IMR-90 (cell line): Measurements from ENCODE around the gene CELA1. TPM values are rescaled to one million over a fixed set of nuclear protein-coding genes. Genes with fewer than 3 reads are reported as not detected.

Experiments
- ATAC-seq: fragments of 200-7000 bp; cut with Tn5 transposase; 2 replicates; pipeline ENCODE4 v1.9.1; 2020; ENCODE audit warnings: low read depth, mild to moderate bottlenecking, moderate library complexity
- BruUV-seq: library from RNA; stranded (reverse); fragments of 400-500 nt; replicated peaks from 2 replicates; lab custom pipeline; 2021; lab: Mats Ljungman, UMichigan
- CTCF ChIA-PET: fragments of 300-600 bp; formaldehyde crosslinking; extraction: SDS; loops from one replicate; lab custom pipeline; 2021; ENCODE audit warnings: antibody characterized with exemption; lab: Yijun Ruan, JAX
- POLR2A ChIA-PET: fragments of 300-600 bp; sonication (Branson Sonifier 250); formaldehyde crosslinking; loops from one replicate; lab custom pipeline; 2022; ENCODE audit warnings: antibody characterized with exemption; ENCODE audit not compliant: unreplicated experiment; lab: Charles Lee
- DNase-seq: peaks from one replicate; pipeline ENCODE4 v3.0.0; 2013
- H2AFZ ChIP-seq: replicated peaks from 2 replicates; pipeline ENCODE3; 2013; ENCODE audit warnings: low read length, mild to moderate bottlenecking; ENCODE audit not compliant: poor library complexity
- H2AK5ac ChIP-seq: 2 replicates; pipeline ENCODE4 v1.6.1; 2013; ENCODE audit warnings: low read depth, low read length, inconsistent platforms
- H2AK9ac ChIP-seq: replicated peaks from 2 replicates; pipeline ENCODE3; 2013; ENCODE audit warnings: mild to moderate bottlenecking, low read depth, low read length, moderate library complexity; ENCODE audit not compliant: poor library complexity
- H2BK120ac ChIP-seq: 2 replicates; pipeline ENCODE4 v1.6.1; 2013; ENCODE audit warnings: low read depth, low read length, inconsistent platforms
- H2BK15ac ChIP-seq: 3 replicates; pipeline ENCODE4 v1.6.1; 2013; ENCODE audit warnings: low read depth, low read length, inconsistent platforms
- H2BK20ac ChIP-seq: 2 replicates; pipeline ENCODE4 v1.6.1; 2013; ENCODE audit warnings: low read depth, mild to moderate bottlenecking, inconsistent platforms, low read length, moderate library complexity
- H2BK5ac ChIP-seq: 2 replicates; pipeline ENCODE4 v1.6.1; 2013; ENCODE audit warnings: mild to moderate bottlenecking, low read depth, low read length, inconsistent platforms; ENCODE audit not compliant: poor library complexity, severe bottlenecking
- H3K14ac ChIP-seq: replicated peaks from 2 replicates; pipeline ENCODE4 v1.6.1; 2013; ENCODE audit warnings: low read depth, low read length, inconsistent platforms
- H3K18ac ChIP-seq: 2 replicates; pipeline ENCODE4 v1.6.1; 2013; ENCODE audit warnings: low read depth, low read length, control low read depth
- H3K23ac ChIP-seq: 2 replicates; pipeline ENCODE4 v1.6.1; 2013; ENCODE audit warnings: low read depth, low read length, inconsistent platforms
- H3K27ac ChIP-seq: 2 replicates; pipeline ENCODE4 v1.5.1; 2013; ENCODE audit warnings: mild to moderate bottlenecking, control low read depth, low read length; ENCODE audit not compliant: insufficient read depth
- H3K27me3 ChIP-seq: 2 replicates; pipeline ENCODE4 v1.6.1; 2013; ENCODE audit warnings: low read length; ENCODE audit not compliant: control insufficient read depth, insufficient read depth
- H3K36me3 ChIP-seq: 2 replicates; pipeline ENCODE4 v1.6.1; 2013; ENCODE audit warnings: low read length, mixed read lengths; ENCODE audit not compliant: control insufficient read depth, insufficient read depth
- H3K4ac ChIP-seq: 2 replicates; pipeline ENCODE4 v1.6.1; 2013; ENCODE audit warnings: low read depth, low read length, inconsistent platforms
- H3K4me1 ChIP-seq: 2 replicates; pipeline ENCODE4 v1.6.1; 2013; ENCODE audit warnings: low read length, mixed read lengths; ENCODE audit not compliant: control insufficient read depth, insufficient read depth
- H3K4me2 ChIP-seq: 2 replicates; pipeline ENCODE4 v1.6.1; 2013; ENCODE audit warnings: low read depth, mild to moderate bottlenecking, control low read depth, low read length, moderate library complexity
- H3K4me3 ChIP-seq: 2 replicates; pipeline ENCODE4 v1.5.1; 2013; ENCODE audit warnings: low read depth, mild to moderate bottlenecking, control low read depth, low read length, moderate library complexity; ENCODE audit not compliant: insufficient read depth
- H3K56ac ChIP-seq: 2 replicates; pipeline ENCODE4 v1.6.1; 2013; ENCODE audit warnings: low read length, inconsistent platforms; ENCODE audit not compliant: insufficient read depth; ENCODE audit errors: extremely low read depth
- H3K79me1 ChIP-seq, 2 experiments: 2 replicates each; pipeline ENCODE4 v1.6.1; 2013; ENCODE audit warnings: low read length in 2 of 2, inconsistent platforms in 1 of 2, low read depth in 1 of 2
- H3K9ac ChIP-seq: 2 replicates; pipeline ENCODE4 v1.6.1; 2013; ENCODE audit warnings: low read depth, low read length, control low read depth
- H3K9me1 ChIP-seq: 2 replicates; pipeline ENCODE4 v1.6.1; 2013; ENCODE audit warnings: low read length, inconsistent platforms; ENCODE audit not compliant: insufficient read depth
- H3K9me3 ChIP-seq: 2 replicates; pipeline ENCODE4 v1.6.1; 2013; ENCODE audit warnings: low read length; ENCODE audit not compliant: control insufficient read depth, insufficient read depth
- H4K20me1 ChIP-seq: 2 replicates; pipeline ENCODE4 v1.6.1; 2013; ENCODE audit warnings: low read length, inconsistent platforms; ENCODE audit not compliant: insufficient read depth
- H4K5ac ChIP-seq: 2 replicates; pipeline ENCODE4 v1.6.1; 2013; ENCODE audit warnings: mild to moderate bottlenecking, low read depth, low read length, control low read depth
- H4K8ac ChIP-seq, 2 experiments: 2 replicates each; pipeline ENCODE4 v1.6.1; 2013; ENCODE audit warnings: low read depth in 2 of 2, low read length in 2 of 2, control low read depth in 1 of 2, inconsistent platforms in 1 of 2
- H4K91ac ChIP-seq: 2 replicates; pipeline ENCODE4 v1.6.1; 2013; ENCODE audit warnings: low read depth, low read length, inconsistent platforms; ENCODE audit not compliant: insufficient read depth
- CEBPB ChIP-seq: IDR thresholded peaks from 2 replicates; pipeline ENCODE4 v1.6.1; 2012; ENCODE audit warnings: low read depth, low read length, improper control_type of control experiment
- CHD1 ChIP-seq: IDR thresholded peaks from 2 replicates; pipeline ENCODE4 v1.6.1; 2012; ENCODE audit warnings: low read depth, low read length, improper control_type of control experiment
- FOS ChIP-seq: fragments of 150-350 bp; IDR thresholded peaks from 2 replicates; pipeline ENCODE4 v1.6.1; 2016; ENCODE audit warnings: low read depth, low read length
- MAFK ChIP-seq: IDR thresholded peaks from 2 replicates; pipeline ENCODE4 v1.6.1; 2012; ENCODE audit warnings: low read depth, low read length, improper control_type of control experiment
- MAZ ChIP-seq: IDR thresholded peaks from 2 replicates; pipeline ENCODE4 v1.6.1; 2012; ENCODE audit warnings: low read depth, mild to moderate bottlenecking, low read length, improper control_type of control experiment, moderate library complexity, borderline replicate concordance
- MXI1 ChIP-seq: IDR thresholded peaks from 2 replicates; pipeline ENCODE4 v1.6.1; 2012; ENCODE audit warnings: low read depth, mild to moderate bottlenecking, low read length, moderate library complexity, borderline replicate concordance
- NFE2L2 ChIP-seq: fragments of 150-350 bp; IDR thresholded peaks from 2 replicates; pipeline ENCODE4 v1.6.1; 2016; ENCODE audit warnings: low read depth, mild to moderate bottlenecking, low read length
- POLR2A ChIP-seq: IDR thresholded peaks from 2 replicates; pipeline ENCODE4 v1.6.1; 2012; ENCODE audit warnings: mild to moderate bottlenecking, low read depth, low read length
- RAD21 ChIP-seq: IDR thresholded peaks from 2 replicates; pipeline ENCODE4 v1.6.1; 2012; ENCODE audit warnings: low read length, improper control_type of control experiment
- RCOR1 ChIP-seq: IDR thresholded peaks from 2 replicates; pipeline ENCODE4 v1.6.1; 2012; ENCODE audit warnings: mild to moderate bottlenecking, low read length, improper control_type of control experiment; ENCODE audit not compliant: insufficient replicate concordance
- RFX5 ChIP-seq: IDR thresholded peaks from 2 replicates; pipeline ENCODE4 v1.8.0; 2012; ENCODE audit warnings: low read depth, mild to moderate bottlenecking, low read length, moderate library complexity
- SMC3 ChIP-seq: fragments of 150-350 bp; IDR thresholded peaks from 2 replicates; pipeline ENCODE4 v1.6.1; 2016; ENCODE audit warnings: low read depth, mild to moderate bottlenecking, antibody characterized with exemption, low read length, moderate library complexity
- WGBS, 2 experiments: methylation state at CpG; one replicate each; pipeline versions ENCODE4 v1.1.5 to v1.1.7; 2013; ENCODE audit warnings: missing lambda C conversion rate in 2 of 2; ENCODE audit not compliant: insufficient read length in 1 of 2; ENCODE audit errors: extremely low coverage in 2 of 2; 5-methylcytosine and 5-hydroxymethylcytosine counted together
- dilution Hi-C: fragments of 300-500 bp; cut with HindIII; formaldehyde crosslinking; loops from one replicate; pipeline ENCODE4 v1.14.3; 2018; ENCODE audit warnings: low sequenced_read_pairs; ENCODE audit not compliant: unreplicated experiment
- in situ Hi-C: fragments of 300-500 bp; cut with MboI; formaldehyde crosslinking; loops from 3 replicates; pipeline ENCODE4 v1.14.3; 2019; ENCODE audit warnings: low sequenced_read_pairs, inconsistent platforms, mixed read lengths
- intact Hi-C: fragments of 100-400 bp; cut with micrococcal nuclease; formaldehyde crosslinking; loops from 2 replicates; pipeline ENCODE4 v1.10.0; 2022
- polyA plus RNA-seq, 3 experiments: library from polyadenylated mRNA; depleted of rRNA; stranded (reverse); fragments of >200 nt; gene quantifications; 2 replicates each; pipeline ENCODE4 v1.2.3, GENCODE V29; 2012; ENCODE audit warnings: low replicate concordance in 1 of 3
- total RNA-seq: library from RNA; depleted of rRNA; stranded (reverse); fragments of >200 nt; gene quantifications from 2 replicates; pipeline ENCODE4 v1.2.3, GENCODE V29; 2012
- TF ChIP-seq, protein P1 (sequence below): fragments of 150-350 bp; IDR thresholded peaks from 2 replicates; pipeline ENCODE4 v1.6.1; 2017; ENCODE audit warnings: mild to moderate bottlenecking, antibody characterized with exemption, low read length, low read depth

The CELA1 gene
- total and polyA plus RNA-seq, 2 of the 4 experiments (the other 2 are of a cell fraction) = not detected

GRCh38 chr12:51335931-51336330 lies 10.5 kb downstream of the CELA1 start:
- no peak overlapping the region for H4K5ac ChIP-seq
- ATAC-seq = no peak
- no peaks in the 10 kb centered on the region for H3K79me1 ChIP-seq
- no peak for DNase-seq
- CTCF ChIA-PET = interaction anchor here (0.5 kb wide), 1 partner anchor 35 kb away, joined by 7 read pairs; no protein-coding TSS in a partner anchor
- H3K23ac ChIP-seq = no peak overlapping the region
- H3K4ac ChIP-seq = no peak overlapping the region
- no peaks in the 10 kb centered on the region; the same call in 1 of the 2 replicates for H3K27me3 ChIP-seq
- H3K9me3 ChIP-seq = no peaks in the 10 kb centered on the region
- no peak overlapping the region for H3K18ac ChIP-seq
- no peak overlapping the region for H3K4me2 ChIP-seq
- no peak overlapping the region for H3K14ac ChIP-seq
- in situ Hi-C loops = no loop called here
- no peak for TF ChIP-seq RAD21
- TF ChIP-seq MAFK = no peak
- no peak for TF ChIP-seq POLR2A
- no peak for TF ChIP-seq CHD1
- TF ChIP-seq SMC3 = no peak
- TF ChIP-seq CEBPB = no peak
- TF ChIP-seq, protein P1, sequence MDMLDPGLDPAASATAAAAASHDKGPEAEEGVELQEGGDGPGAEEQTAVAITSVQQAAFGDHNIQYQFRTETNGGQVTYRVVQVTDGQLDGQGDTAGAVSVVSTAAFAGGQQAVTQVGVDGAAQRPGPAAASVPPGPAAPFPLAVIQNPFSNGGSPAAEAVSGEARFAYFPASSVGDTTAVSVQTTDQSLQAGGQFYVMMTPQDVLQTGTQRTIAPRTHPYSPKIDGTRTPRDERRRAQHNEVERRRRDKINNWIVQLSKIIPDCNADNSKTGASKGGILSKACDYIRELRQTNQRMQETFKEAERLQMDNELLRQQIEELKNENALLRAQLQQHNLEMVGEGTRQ = no peak
- TF ChIP-seq RFX5 = no peak
- TF ChIP-seq FOS = no peak
- TF ChIP-seq RCOR1 = no peak
- TF ChIP-seq MAZ = no peak
- no peak for TF ChIP-seq NFE2L2
- no peak for TF ChIP-seq MXI1
- BruUV-seq = no TSS peak
- H4K8ac ChIP-seq = no peak overlapping the region
- WGBS, 2 experiments = 71% methylated on average over 1 of the region's 2 CpGs; no CpG with 5 or more reads in 1 of the 2 experiments
- no peaks in the 10 kb centered on the region for H3K4me1 ChIP-seq
- no peak overlapping the region for H3K56ac ChIP-seq
- H2AK9ac ChIP-seq = no peak overlapping the region
- dilution Hi-C loops = no loop called here
- H3K4me3 ChIP-seq = no peak overlapping the region
- H2AFZ ChIP-seq = no peak overlapping the region
- H2BK120ac ChIP-seq = no peak overlapping the region
- H2BK15ac ChIP-seq = no peak overlapping the region
- H3K9me1 ChIP-seq = no peaks in the 10 kb centered on the region
- no peak overlapping the region for H2BK20ac ChIP-seq
- no peaks in the 10 kb centered on the region for H3K36me3 ChIP-seq
- H3K9ac ChIP-seq = no peak overlapping the region
- no peak overlapping the region for H2AK5ac ChIP-seq
- intact Hi-C loops = no loop called here
- H2BK5ac ChIP-seq = no peak overlapping the region
- no peak overlapping the region for H3K27ac ChIP-seq
- no peak overlapping the region for H4K91ac ChIP-seq
- POLR2A ChIA-PET = no interaction called here
- H4K20me1 ChIP-seq = no peaks in the 10 kb centered on the region
